Inflammatory macrophage (primary cell): ENCODE data around the gene NRIP2.

ENCODE experiments used
- DNase-seq, 2 donors: peaks; one replicate each; pipeline ENCODE4 v3.0.0-alpha.2; 2020 to 2022

The NRIP2 gene

DNA sequence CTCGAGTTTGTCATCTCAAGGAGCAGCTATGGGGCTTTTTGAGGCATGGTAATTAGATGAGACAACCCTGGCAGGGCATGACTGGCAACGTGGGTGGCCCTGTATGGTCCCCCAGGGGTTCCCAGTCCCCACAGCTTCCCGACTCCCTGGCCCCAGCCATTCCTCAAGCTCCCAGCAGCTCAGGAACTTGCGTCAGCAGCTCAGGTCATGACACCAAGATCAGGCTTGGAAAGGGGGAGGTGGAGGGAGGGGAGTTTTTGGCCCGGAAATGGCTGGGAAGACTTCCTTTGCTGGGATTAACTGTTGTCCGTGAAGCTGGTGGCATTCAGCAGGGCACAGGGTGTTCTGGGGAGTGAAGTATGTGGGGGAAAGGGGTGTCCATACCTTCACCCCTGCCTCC lies 10.4 kb upstream of the NRIP2 start:
- no peak for DNase-seq

DNA sequence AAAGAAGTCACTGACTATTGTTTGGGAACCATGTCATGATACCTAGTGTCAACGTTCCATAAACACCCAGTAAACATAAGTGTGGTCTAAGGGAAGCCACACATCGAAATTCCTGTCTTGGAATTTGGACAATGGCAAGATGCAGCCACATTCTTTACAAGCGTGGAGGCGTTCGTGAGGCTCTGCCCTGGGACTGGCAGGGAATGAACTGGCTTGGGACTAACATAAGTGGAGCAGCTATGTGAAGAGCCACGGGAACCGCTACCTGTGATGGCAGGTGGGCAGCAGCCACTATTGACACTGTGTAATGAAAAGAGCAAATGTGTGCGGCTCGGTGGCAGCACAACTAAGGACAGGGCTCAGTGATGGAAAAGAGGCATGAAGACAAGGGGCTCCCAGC lies 10.0 kb upstream of the NRIP2 start:
- DNase-seq, result no peak

GRCh38 chr12:2842948-2843347 lies 8.1 kb upstream of the NRIP2 start:
- no peak for DNase-seq

- DNase-seq, result no peak
Observed at GRCh38 chr12:2841056-2841650, 6.3 kb upstream of the NRIP2 start.

GRCh38 chr12:2836574-2836973 lies 1.7 kb upstream of the NRIP2 start:
- DNase-seq, result peak; percentile 50 to 74

GRCh38 chr12:2835691-2836403 lies 1.0 kb upstream of the NRIP2 start:
- no peak for DNase-seq

- DNase-seq, result no peak
Observed at GRCh38 chr12:2833810-2834209, 1.0 kb downstream of the NRIP2 start.

DNA sequence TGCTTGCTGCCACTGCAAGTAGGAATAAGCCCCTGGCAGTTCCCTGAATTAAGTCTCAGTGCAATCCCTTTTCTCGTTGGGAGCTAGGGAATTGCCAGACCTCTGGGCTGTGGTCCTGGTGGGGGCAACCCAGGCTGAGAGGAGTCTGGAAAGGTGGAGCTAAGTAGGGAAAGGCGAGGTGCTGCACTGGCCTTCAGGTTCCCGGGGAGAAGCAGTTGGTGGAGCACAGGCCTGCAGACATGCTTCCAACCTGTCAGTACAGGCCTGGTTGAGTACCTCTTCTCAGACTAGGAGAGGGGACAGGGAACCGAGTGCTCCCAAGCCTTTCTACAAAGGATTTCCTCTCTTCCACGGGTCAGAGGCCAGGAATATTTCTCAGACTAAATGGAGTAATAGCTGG lies 1.5 kb downstream of the NRIP2 start:
- no peak for DNase-seq

- no peak for DNase-seq
Observed at GRCh38 chr12:2832550-2833127, 2.2 kb downstream of the NRIP2 start.

- DNase-seq, result no peak
Observed at GRCh38 chr12:2829275-2829674, 5.6 kb downstream of the NRIP2 start.

DNA sequence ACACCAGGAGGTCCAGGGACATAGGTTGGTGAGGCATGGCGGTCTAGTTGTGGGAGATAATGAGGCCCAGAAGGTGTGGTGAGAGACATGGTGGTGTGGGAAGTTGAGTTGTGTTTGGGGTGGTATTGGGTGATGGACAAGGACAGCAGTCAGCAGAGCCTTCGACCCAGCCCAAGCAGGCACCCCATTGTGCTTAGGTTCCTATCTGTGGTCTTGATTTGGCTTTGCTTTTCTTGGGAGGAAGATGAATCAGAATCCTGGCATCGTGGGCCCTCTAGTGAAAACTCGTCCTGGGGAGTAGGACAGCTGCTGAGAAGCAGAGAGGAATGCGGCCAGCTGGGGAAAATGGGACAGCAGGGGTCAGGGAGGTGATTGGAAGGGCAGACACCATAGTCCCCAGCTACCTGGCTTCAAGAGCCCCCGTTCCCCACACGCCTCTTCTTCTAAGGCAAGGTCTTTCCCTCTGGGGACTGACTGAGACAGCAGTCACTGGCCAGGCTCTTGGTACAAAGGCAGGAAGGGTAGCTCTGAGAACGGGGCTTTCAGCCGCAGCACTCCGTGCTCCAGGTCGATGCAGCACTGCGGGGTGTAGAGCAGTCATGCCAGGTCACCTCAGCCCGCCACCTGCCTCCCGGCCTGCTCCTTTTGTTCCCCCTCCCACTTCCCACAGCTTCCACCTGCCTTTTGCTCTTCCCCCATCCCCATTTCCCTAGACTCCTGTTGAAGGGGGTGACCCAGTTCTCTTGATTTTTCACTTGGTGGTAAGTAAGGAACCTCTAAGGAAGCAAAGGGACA lies 7.9 kb downstream of the NRIP2 start:
- DNase-seq, result no peak

- no peak for DNase-seq
Observed at GRCh38 chr12:2826036-2826435, 8.8 kb downstream of the NRIP2 start.

DNA sequence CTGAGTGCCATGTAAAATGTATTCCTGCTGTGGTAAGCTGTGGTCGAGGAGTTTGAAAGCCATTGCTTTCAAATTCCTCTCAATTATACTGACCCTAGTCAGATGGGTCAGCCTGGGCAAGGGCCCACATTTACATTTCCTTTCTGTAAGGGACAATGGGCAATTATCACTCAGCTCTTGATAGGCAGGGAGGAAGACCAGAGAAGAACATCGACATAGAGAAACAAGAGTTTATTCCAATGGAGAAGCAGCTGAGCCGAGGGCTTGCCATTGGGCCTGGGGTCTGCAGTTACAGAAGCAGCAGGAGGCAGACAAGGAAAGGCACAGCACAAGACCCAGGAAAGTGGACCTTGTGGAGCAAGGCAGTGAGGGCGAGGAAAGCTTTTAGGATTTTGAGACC lies 9.7 kb downstream of the NRIP2 start:
- no peak for DNase-seq

DNA sequence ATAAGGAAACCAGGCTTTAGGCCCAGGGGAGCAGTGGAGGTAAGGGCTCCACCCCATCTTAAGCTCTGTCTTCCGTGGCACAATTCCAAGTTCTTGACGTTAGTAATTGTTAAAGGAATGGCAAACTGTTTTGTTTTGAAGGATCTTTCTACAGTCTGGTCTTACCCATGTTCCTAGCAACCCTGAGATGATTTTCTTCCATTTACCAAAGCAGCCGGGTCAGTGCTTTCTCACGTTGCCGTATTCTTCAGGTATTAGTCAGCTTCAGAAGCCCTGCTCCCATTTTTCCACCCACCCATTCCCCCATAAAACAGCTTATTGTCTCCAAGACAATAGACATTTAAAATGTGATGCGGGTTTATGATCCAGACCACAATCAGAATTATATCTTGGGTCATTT lies 10.3 kb downstream of the NRIP2 start:
- no peak for DNase-seq

DNA sequence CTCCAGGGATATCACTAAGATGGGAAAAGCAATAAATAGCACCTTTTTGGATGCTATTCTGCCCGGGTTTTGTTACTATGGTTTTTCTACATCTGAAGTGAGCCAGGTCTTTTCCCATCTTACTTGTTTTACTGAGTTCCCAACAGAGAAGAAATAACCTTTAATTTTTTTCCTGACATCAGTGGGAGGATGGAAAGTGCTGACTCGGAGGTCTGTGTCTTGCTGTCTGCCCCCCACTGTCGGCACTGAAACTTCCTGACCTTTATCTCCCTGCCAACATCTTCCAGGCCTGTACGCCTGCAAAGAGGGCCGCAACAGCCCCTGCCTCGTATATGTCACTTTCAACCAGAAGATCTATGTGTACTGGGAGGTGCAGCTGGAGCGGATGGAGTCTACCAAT lies 11.4 kb downstream of the NRIP2 start:
- DNase-seq, result no peak

DNA sequence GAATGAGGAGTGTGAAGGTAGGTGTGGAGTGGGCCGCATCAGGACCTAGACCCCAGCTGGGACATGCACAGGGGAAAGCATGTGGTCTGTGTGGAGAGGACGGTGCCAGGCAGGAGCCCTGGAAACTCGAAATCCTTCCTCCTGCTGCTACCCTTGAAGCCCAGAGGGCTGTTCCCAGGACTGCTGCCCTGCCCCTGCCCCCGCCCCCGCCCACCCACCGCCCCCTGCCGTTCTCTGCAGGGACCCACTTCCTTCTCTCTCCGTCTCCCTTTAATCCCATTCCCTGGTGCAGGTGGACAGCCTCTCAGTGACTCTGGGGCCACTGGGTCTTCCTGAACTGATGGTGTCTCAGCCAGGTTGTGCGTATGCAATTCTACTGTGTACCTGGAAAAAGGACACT lies 14.4 kb downstream of the NRIP2 start:
- no peak for DNase-seq

DNA sequence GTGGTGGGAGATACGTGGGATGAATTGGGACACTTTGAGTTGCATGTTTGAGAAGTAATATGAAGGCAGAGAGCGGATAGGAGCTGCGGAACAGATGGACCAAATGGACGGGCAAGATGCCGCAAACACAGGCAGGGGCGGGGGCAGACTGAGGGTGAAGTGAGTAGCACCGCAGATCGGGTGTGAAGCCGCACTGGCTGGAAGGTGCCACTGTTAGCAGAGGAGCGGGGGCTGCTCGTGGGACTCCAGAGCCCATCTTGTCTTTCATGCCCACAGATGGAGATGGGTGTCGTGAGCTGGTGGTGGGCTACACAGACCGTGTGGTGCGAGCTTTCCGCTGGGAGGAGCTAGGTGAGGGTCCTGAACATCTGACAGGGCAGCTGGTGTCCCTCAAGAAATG lies 15.0 kb downstream of the NRIP2 start:
- no peak for DNase-seq

- peak; percentile 61 to 64 for DNase-seq
Observed at GRCh38 chr12:2813214-2814185, 21.3 kb downstream of the NRIP2 start.

- DNase-seq, result peak; percentile 99
Observed at GRCh38 chr12:2812290-2813213, 22.3 kb downstream of the NRIP2 start, which contains the start of gene ITFG2. ITFG2 (plus strand) TSS chr12:2812668; CDS start chr12:2812761, 93 bp downstream.

GRCh38 chr12:2811801-2812200 lies 23.0 kb downstream of the NRIP2 start:
- DNase-seq, result no peak

- DNase-seq, result no peak
Observed at GRCh38 chr12:2806700-2807099, 28.1 kb downstream of the NRIP2 start.
